CD4-positive, alpha-beta T cell (primary cell): ENCODE results near the gene KCNMA1. TPM values are rescaled to one million over a fixed set of nuclear protein-coding genes. Genes with fewer than 3 reads are reported as not detected.

Experiments used
- ATAC-seq: fragments of 200-7000 bp; cut with Tn5 transposase; one replicate; pipeline ENCODE4 v1.10.0; 2022; ENCODE audit warnings: mild to moderate bottlenecking; ENCODE audit not compliant: poor library complexity
- CTCF ChIA-PET: fragments of 350-600 bp; sonication (Branson Sonifier 250); formaldehyde crosslinking; loops from one replicate; lab custom pipeline; 2021; ENCODE audit warnings: antibody characterized with exemption, inconsistent platforms; lab: Charles Lee
- POLR2A ChIA-PET: fragments of 350-600 bp; sonication (Branson Sonifier 250); formaldehyde crosslinking; loops from one replicate; lab custom pipeline; 2021; ENCODE audit warnings: antibody characterized with exemption, inconsistent platforms; lab: Charles Lee
- DNase-seq, 14 experiments: peaks; one replicate each; pipeline ENCODE4 v3.0.0-alpha.2; 2013 to 2020; ENCODE audit warnings: mixed read lengths in 2 of 14
- H3K27ac ChIP-seq, 2 donors: one replicate each; pipeline versions ENCODE4 v1.5.1 to v1.7.0; 2013; ENCODE audit warnings: low read length in 2 of 2, low read depth in 1 of 2, mild to moderate bottlenecking in 1 of 2
- H3K27me3 ChIP-seq, 2 experiments: 1 replicate in 1 of 2; 2 replicates in 1 of 2; pipeline versions ENCODE4 v1.6.1 to v1.7.0; 2013; ENCODE audit warnings: low read length in 2 of 2, control low read depth in 1 of 2, mild to moderate bottlenecking in 1 of 2, moderate library complexity in 1 of 2; ENCODE audit not compliant: insufficient read depth in 2 of 2, control insufficient read depth in 1 of 2
- H3K36me3 ChIP-seq: one replicate; pipeline ENCODE4 v1.6.1; 2013; ENCODE audit warnings: low read length, control low read depth; ENCODE audit not compliant: insufficient read depth
- H3K4me1 ChIP-seq: one replicate; pipeline ENCODE4 v1.6.1; 2013; ENCODE audit warnings: low read length, control low read depth; ENCODE audit not compliant: insufficient read depth
- H3K4me3 ChIP-seq: one replicate; pipeline ENCODE4 v1.5.1; 2013; ENCODE audit warnings: mild to moderate bottlenecking, low read length, moderate library complexity
- H3K9me3 ChIP-seq, 2 experiments: 1 replicate in 1 of 2; 2 replicates in 1 of 2; pipeline versions ENCODE4 v1.6.1 to v1.7.0; 2013; ENCODE audit warnings: low read length in 2 of 2, mild to moderate bottlenecking in 2 of 2, control low read depth in 1 of 2, moderate library complexity in 1 of 2; ENCODE audit not compliant: control insufficient read depth in 1 of 2, insufficient read depth in 1 of 2
- H3K27ac Mint-ChIP-seq: one replicate; pipeline ENCODE4 v1.8.0; 2020; ENCODE audit warnings: mixed read lengths
- H3K27me3 Mint-ChIP-seq: one replicate; pipeline ENCODE4 v1.8.0; 2021; ENCODE audit warnings: mixed read lengths
- H3K36me3 Mint-ChIP-seq: one replicate; pipeline ENCODE4 v1.8.0; 2021; ENCODE audit warnings: low read depth, mixed read lengths
- H3K4me1 Mint-ChIP-seq: one replicate; pipeline ENCODE4 v1.8.0; 2021; ENCODE audit warnings: low read depth, mixed read lengths
- H3K4me3 Mint-ChIP-seq: one replicate; pipeline ENCODE4 v1.8.0; 2020; ENCODE audit warnings: mild to moderate bottlenecking, mixed read lengths
- H3K9me3 Mint-ChIP-seq: one replicate; pipeline ENCODE4 v1.8.0; 2020; ENCODE audit warnings: mixed read lengths
- CTCF ChIP-seq: fragments of 200-600 bp; IDR thresholded peaks from one replicate; pipeline ENCODE4 v1.8.0; 2022; ENCODE audit warnings: antibody characterized with exemption, mild to moderate bottlenecking
- intact Hi-C, 2 experiments: fragments of 100-400 bp; cut with DNase I in 1 of 2; cut with micrococcal nuclease in 1 of 2; formaldehyde crosslinking; loops; one replicate each; pipeline versions ENCODE4 v1.15.1 to v1.9.0; 2023 to 2025; cut with DNase I, micrococcal nuclease
- total RNA-seq, 174 experiments: library from RNA in 2 of 174; stranded (reverse) in 2 of 174; gene quantifications; one replicate each; pipeline ENCODE4 v1.2.3 and lab custom pipeline; 2021 to 2026

Gene KCNMA1
- total RNA-seq, 2 experiments from 2014 or later, result not detected

- H3K4me3 ChIP-seq, result no peak overlapping the region
- Mint-ChIP-seq H3K27ac (no peak overlapping the region), H3K36me3 (no peaks in the 10 kb centered on the region), H3K27me3 (no peaks in the 10 kb centered on the region), H3K4me3 (no peak overlapping the region), H3K4me1 (no peaks in the 10 kb centered on the region), H3K9me3 (no peaks in the 10 kb centered on the region)
- no peak for ATAC-seq
- POLR2A ChIA-PET, result no interaction called here
- TF ChIP-seq CTCF, result no peak
- DNase-seq, result no peak
- no peak overlapping the region for H3K27ac ChIP-seq
- no peaks in the 10 kb centered on the region for H3K36me3 ChIP-seq
- H3K27me3 ChIP-seq, result no peaks in the 10 kb centered on the region
- CTCF ChIA-PET, result no interaction called here
- intact Hi-C loops, result no loop called here
- H3K4me1 ChIP-seq, result no peaks in the 10 kb centered on the region
- H3K9me3 ChIP-seq, result no peaks in the 10 kb centered on the region
These were observed 644.4 kb downstream of the KCNMA1 start for GRCh38 chr10:76993213-76993612.

- Histone ChIP-seq H3K36me3 (no peaks in the 10 kb centered on the region), H3K27ac (no peak overlapping the region), H3K4me1 (no peaks in the 10 kb centered on the region), H3K27me3 (no peaks in the 10 kb centered on the region), H3K4me3 (no peak overlapping the region), H3K9me3 (no peaks in the 10 kb centered on the region)
- Mint-ChIP-seq H3K4me1 (no peaks in the 10 kb centered on the region), H3K4me3 (no peak overlapping the region), H3K36me3 (no peaks in the 10 kb centered on the region), H3K27ac (no peak overlapping the region), H3K27me3 (no peaks in the 10 kb centered on the region), H3K9me3 (no peaks in the 10 kb centered on the region)
- ChIA-PET CTCF (no interaction called here), POLR2A (no interaction called here)
- TF ChIP-seq CTCF, result no peak
- intact Hi-C loops, result no loop called here
- DNase-seq (no peak), ATAC-seq (no peak)
These were observed 645.1 kb downstream of the KCNMA1 start for GRCh38 chr10:76992467-76992866.

GRCh38 chr10:76991621-76992020 lies 646.0 kb downstream of the KCNMA1 start:
- no peaks in the 10 kb centered on the region for H3K27me3 ChIP-seq
- CTCF ChIA-PET, result no interaction called here
- H3K4me3 Mint-ChIP-seq, result no peak overlapping the region
- no peak for ATAC-seq
- no peak overlapping the region for H3K27ac Mint-ChIP-seq
- no peak for TF ChIP-seq CTCF
- no peaks in the 10 kb centered on the region for H3K36me3 ChIP-seq
- POLR2A ChIA-PET, result no interaction called here
- H3K27ac ChIP-seq, result no peak overlapping the region
- H3K4me3 ChIP-seq, result no peak overlapping the region
- intact Hi-C loops, result no loop called here
- no peaks in the 10 kb centered on the region for H3K9me3 Mint-ChIP-seq
- H3K4me1 Mint-ChIP-seq, result no peaks in the 10 kb centered on the region
- H3K36me3 Mint-ChIP-seq, result no peaks in the 10 kb centered on the region
- H3K4me1 ChIP-seq, result no peaks in the 10 kb centered on the region
- no peaks in the 10 kb centered on the region for H3K9me3 ChIP-seq
- no peaks in the 10 kb centered on the region for H3K27me3 Mint-ChIP-seq
- no peak for DNase-seq
